ENCODE measurements around the gene RNF144A.

- TF ChIP-seq CTCF (conservative IDR thresholded peaks at IDR 0.05; ENCODE audit: low read depth, low read length) (no peak), EZH2 (IDR thresholded peaks at IDR 0.05; ENCODE audit: low read length, unreplicated experiment) (no peak)
Measured at GRCh38 chr2:7018767-7019166, 101.6 kb downstream of the RNF144A start.
